Measurements from ENCODE around the gene PDIA5.

Gene PDIA5

DNA sequence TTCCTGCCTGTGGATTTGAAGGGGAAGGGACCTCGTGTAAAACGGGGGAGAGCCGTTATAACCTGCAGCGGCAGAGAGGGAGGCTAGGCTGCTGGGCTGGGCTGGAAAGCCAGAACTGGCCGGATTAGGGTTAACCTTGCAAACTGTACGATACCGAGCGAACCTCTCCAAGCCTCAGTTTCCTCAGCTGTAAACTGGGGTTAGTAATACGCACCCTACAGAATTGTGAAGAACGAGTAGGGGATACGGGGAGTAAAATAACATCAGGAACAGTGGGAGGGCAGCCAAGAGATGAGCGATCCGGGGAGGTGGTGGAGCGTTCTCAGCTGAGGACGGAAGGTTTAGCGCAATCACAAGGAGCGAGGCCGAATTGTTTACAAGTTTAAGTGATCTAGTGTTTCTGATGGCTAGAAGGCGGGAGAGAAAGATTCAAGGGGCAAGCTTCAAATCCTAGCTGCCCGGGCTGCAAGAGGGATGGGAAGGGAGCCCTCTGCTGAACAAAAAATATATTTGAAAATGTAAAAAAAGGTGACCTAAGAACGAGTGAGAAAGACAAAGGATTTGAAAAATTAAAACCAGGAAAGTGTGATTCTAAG lies 38.5 kb upstream of the PDIA5 start:
- Histone ChIP-seq H3K27me3 (ENCODE audit: control insufficient read depth, insufficient read depth, low read length) (peaks cover 88% of the 10 kb centered on the region), H3K9me3 (ENCODE audit: control insufficient read depth, low read length) (no peaks in the 10 kb centered on the region), H3K36me3 (ENCODE audit: control insufficient read depth, insufficient read depth, low read length) (no peaks in the 10 kb centered on the region), H3K4me1 (ENCODE audit: control insufficient read depth, insufficient read depth, low read length) (peaks cover 17% of the 10 kb centered on the region), H3K9ac (ENCODE audit: low read length) (peak overlapping the region; percentile 5), H3K4me3 (ENCODE audit: low read length) (peak overlapping the region; percentile 37)

DNA sequence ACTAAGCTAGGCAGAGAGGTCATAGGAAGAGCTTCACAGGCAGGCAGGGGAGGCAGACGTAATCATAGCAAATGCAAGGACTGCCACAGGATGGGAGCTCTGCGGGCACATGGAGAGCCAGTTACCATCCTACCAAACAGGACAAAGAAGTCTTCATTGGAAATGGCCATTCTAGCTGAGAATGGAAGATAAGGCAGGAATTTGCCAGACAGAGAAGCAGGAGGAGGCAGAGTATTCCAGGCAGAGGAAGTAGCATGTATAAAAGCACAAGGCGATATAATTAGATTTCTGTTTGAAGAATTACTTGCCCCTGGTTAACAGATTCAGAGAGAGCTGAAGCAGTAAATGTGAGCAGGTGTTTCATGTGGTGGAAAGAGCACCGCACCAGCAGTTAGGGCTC lies 35.8 kb upstream of the PDIA5 start:
- Histone ChIP-seq H3K4me1 (ENCODE audit: control insufficient read depth, insufficient read depth, low read length) (peaks cover 17% of the 10 kb centered on the region), H3K36me3 (ENCODE audit: control insufficient read depth, insufficient read depth, low read length) (no peaks in the 10 kb centered on the region), H3K9me3 (ENCODE audit: control insufficient read depth, low read length) (no peaks in the 10 kb centered on the region), H3K4me3 (ENCODE audit: low read length) (no peak overlapping the region), H3K9ac (ENCODE audit: low read length) (no peak overlapping the region), H3K27me3 (ENCODE audit: control insufficient read depth, insufficient read depth, low read length) (peaks cover 61% of the 10 kb centered on the region)

DNA sequence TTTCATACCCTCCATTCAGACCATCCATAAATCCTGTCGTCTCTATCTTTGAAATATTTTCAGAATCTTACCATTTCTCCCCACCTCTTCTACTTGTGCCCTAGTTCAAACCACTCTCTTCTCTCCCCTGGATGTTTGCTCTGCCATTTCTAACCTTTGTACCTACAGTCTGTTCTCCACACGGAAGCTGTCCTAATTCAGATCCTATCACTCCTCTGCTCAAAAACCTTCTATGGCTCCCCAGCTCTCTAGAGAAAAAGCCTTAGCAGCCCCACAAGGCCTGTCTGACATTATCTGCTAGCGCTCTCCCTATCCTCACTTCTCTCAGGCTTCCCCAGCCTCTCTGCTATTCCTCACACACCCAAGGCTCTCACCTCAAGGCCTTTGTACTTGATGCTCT lies 34.8 kb upstream of the PDIA5 start:
- Histone ChIP-seq H3K27me3 (ENCODE audit: control insufficient read depth, insufficient read depth, low read length) (peaks cover 51% of the 10 kb centered on the region), H3K4me1 (ENCODE audit: control insufficient read depth, insufficient read depth, low read length) (peaks cover 11% of the 10 kb centered on the region)

DNA sequence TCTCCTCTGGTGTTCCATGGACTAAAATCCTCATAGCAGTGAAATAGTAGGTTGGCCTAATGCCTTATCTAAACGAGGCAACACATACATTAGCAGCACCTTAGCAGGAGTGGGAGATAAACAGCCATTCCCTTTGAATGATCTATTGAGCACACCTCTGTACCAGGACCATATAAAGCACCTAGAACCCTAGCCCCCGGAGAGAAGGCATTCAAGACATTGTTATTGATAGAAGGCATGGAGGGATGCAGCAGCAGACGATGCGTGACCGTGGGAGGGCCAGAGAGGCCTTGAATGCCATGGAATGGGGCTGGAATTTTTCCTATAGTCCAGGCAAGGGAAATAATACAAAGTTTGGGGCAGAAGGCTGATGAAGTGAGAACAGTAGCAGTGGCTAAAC lies 32.7 kb upstream of the PDIA5 start:
- Histone ChIP-seq H3K4me3 (ENCODE audit: low read length) (no peak overlapping the region), H3K27me3 (ENCODE audit: control insufficient read depth, insufficient read depth, low read length) (peaks cover 32% of the 10 kb centered on the region), H3K9me3 (ENCODE audit: control insufficient read depth, low read length) (no peaks in the 10 kb centered on the region), H3K36me3 (ENCODE audit: control insufficient read depth, insufficient read depth, low read length) (no peaks in the 10 kb centered on the region), H3K9ac (ENCODE audit: low read length) (no peak overlapping the region), H3K4me1 (ENCODE audit: control insufficient read depth, insufficient read depth, low read length) (no peaks in the 10 kb centered on the region)

More for the DNA sequence above, 34.8 kb upstream of the PDIA5 start:
- Histone ChIP-seq H3K9me3 (ENCODE audit: control insufficient read depth, low read length) (no peaks in the 10 kb centered on the region), H3K36me3 (ENCODE audit: control insufficient read depth, insufficient read depth, low read length) (no peaks in the 10 kb centered on the region), H3K4me3 (ENCODE audit: low read length) (no peak overlapping the region), H3K9ac (ENCODE audit: low read length) (no peak overlapping the region)

DNA sequence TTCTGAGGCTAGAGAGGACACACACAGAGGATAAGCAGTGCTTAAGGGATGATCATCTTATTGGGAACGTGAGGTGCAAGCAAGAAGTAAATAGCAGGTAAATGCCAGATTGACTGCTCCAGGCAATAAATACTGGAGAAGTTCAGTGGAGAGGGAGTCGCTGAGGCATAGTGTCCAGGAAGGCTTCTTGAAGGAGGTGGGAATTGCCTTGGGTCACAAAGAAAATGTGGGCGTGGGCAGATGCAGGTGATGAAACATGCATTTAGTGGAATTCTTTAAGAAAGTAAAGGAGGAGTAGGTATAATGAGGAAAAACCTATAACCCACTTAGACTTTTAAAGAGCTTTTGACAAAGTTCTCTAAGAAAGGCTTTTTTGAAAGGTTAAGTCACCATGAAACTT lies 31.8 kb upstream of the PDIA5 start:
- no peaks in the 10 kb centered on the region for H3K4me1 ChIP-seq (ENCODE audit: control insufficient read depth, insufficient read depth, low read length)
- peaks cover 23% of the 10 kb centered on the region for H3K27me3 ChIP-seq (ENCODE audit: control insufficient read depth, insufficient read depth, low read length)
- H3K4me3 ChIP-seq (ENCODE audit: low read length), result no peak overlapping the region
- no peaks in the 10 kb centered on the region for H3K36me3 ChIP-seq (ENCODE audit: control insufficient read depth, insufficient read depth, low read length)
- H3K9ac ChIP-seq (ENCODE audit: low read length), result no peak overlapping the region
- H3K9me3 ChIP-seq (ENCODE audit: control insufficient read depth, low read length), result no peaks in the 10 kb centered on the region

DNA sequence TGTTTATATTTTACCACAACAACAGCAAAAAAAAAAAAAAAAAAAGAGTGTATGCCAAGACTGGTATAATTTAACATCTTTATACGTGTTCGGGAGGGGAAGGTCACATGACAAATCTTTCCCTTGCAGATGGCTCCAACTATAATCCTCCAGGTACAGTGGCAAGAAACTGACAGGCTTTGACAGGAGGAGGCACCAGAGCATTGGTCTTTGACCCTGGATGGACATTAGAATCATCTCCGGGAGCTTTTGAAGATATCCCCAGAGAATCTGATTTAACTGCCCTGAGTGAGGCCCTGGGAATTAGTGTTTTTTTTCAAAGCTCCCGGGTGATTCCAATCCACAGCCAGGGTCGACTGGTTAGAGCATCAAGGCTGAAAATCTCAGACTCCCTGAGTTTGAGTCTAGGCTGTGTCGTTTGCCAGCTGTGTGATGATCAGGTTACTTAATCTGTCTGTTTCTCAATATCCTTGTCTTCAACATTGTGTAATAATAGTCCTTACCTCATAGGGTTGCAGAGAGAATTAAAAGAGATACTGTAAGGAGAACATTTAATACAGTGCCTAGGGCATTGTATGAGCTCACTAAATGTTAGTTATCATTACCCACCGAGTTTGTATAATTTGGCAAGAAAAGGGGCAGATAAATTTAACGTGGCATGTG lies 30.3 kb upstream of the PDIA5 start:
- no peaks in the 10 kb centered on the region for H3K9me3 ChIP-seq (ENCODE audit: control insufficient read depth, low read length)
- no peaks in the 10 kb centered on the region for H3K36me3 ChIP-seq (ENCODE audit: control insufficient read depth, insufficient read depth, low read length)
- H3K4me1 ChIP-seq (ENCODE audit: control insufficient read depth, insufficient read depth, low read length), result no peaks in the 10 kb centered on the region
- H3K27me3 ChIP-seq (ENCODE audit: control insufficient read depth, insufficient read depth, low read length), result peaks cover 8% of the 10 kb centered on the region
- H3K4me3 ChIP-seq (ENCODE audit: low read length), result no peak overlapping the region
- H3K9ac ChIP-seq (ENCODE audit: low read length), result no peak overlapping the region

DNA sequence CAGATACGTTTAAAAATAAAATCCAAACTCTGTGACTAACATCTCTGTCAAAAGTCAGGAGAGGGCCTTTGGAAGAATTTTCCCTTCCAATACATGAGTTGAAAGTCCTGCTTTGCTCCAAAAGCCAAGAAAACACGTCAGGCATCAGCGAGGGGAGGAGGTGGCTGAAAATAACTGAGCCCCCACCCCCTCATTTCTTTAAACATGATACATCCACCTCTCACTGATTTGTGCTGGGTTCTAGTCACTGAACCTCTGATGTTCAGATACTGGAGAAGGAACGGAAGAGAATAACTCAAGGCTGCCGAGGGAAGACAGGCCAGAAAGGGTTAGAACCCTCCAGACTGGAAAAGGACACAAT lies 29.8 kb upstream of the PDIA5 start:
- Histone ChIP-seq H3K4me3 (ENCODE audit: low read length) (no peak overlapping the region), H3K9me3 (ENCODE audit: control insufficient read depth, low read length) (no peaks in the 10 kb centered on the region), H3K9ac (ENCODE audit: low read length) (no peak overlapping the region), H3K27me3 (ENCODE audit: control insufficient read depth, insufficient read depth, low read length) (peaks cover 5% of the 10 kb centered on the region), H3K36me3 (ENCODE audit: control insufficient read depth, insufficient read depth, low read length) (no peaks in the 10 kb centered on the region), H3K4me1 (ENCODE audit: control insufficient read depth, insufficient read depth, low read length) (no peaks in the 10 kb centered on the region)

DNA sequence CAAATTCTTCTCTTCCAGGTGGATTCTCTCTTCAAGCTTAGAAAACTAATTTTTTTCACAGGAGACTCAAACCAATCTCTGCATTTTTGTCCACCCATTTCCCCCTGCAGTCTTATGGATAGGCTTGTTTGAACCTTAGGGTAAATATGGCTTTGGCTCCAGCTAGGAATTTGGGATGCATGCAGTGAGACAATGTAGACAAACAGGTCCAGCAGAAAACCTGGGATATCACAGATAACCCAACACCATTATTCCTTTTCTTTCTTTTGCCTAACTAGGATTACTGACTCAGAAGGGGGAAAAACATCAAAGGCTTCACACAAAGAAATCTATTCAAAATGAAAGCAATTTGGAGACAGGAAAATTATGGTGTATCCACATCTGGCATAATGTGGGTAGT lies 28.1 kb upstream of the PDIA5 start:
- no peaks in the 10 kb centered on the region for H3K36me3 ChIP-seq (ENCODE audit: control insufficient read depth, insufficient read depth, low read length)
- no peaks in the 10 kb centered on the region for H3K9me3 ChIP-seq (ENCODE audit: control insufficient read depth, low read length)
- H3K27me3 ChIP-seq (ENCODE audit: control insufficient read depth, insufficient read depth, low read length), result no peaks in the 10 kb centered on the region
- H3K4me1 ChIP-seq (ENCODE audit: control insufficient read depth, insufficient read depth, low read length), result no peaks in the 10 kb centered on the region
- H3K9ac ChIP-seq (ENCODE audit: low read length), result no peak overlapping the region
- no peak overlapping the region for H3K4me3 ChIP-seq (ENCODE audit: low read length)

DNA sequence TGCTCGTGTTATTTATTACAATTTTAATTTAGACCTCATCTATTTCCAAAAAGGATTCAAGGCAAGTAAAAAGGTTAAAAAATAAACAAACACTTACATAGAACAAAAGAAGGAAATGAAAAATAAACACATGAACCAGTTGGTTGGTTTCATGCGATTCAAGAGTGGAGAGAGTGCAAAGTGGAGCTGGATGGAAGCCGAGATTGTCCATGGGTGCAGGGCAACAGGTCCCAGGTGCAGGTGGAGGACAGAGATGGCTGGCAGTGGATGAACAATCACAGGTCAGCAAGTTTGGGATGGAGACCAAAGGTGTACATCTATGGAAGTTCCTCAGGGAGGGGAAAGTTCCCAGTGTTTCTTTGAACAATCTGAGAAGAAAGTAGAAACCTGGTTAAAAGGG lies 27.6 kb upstream of the PDIA5 start:
- H3K4me3 ChIP-seq (ENCODE audit: low read length), result no peak overlapping the region
- no peak overlapping the region for H3K9ac ChIP-seq (ENCODE audit: low read length)
- no peaks in the 10 kb centered on the region for H3K9me3 ChIP-seq (ENCODE audit: control insufficient read depth, low read length)
- H3K4me1 ChIP-seq (ENCODE audit: control insufficient read depth, insufficient read depth, low read length), result no peaks in the 10 kb centered on the region
- no peaks in the 10 kb centered on the region for H3K27me3 ChIP-seq (ENCODE audit: control insufficient read depth, insufficient read depth, low read length)
- no peaks in the 10 kb centered on the region for H3K36me3 ChIP-seq (ENCODE audit: control insufficient read depth, insufficient read depth, low read length)

DNA sequence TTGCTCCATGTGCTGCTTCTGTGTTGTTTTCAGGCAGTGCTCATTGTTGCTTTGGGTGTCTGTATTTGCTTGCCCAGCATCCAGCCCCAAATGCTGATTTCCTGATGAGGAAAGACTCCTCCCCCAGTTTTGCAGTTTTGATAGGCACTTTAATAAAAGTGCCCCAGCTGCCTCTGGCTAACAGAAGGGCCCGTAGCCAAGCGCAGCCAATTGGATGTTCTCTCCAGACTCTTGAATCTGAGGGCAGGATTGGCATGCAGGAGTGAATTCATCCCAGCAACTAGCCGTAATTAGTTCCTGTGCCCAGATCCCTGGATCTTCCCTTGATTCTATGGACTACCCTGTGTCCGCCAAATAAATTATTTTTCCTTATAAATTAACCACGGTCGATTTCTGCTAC lies 24.4 kb upstream of the PDIA5 start:
- H3K36me3 ChIP-seq (ENCODE audit: control insufficient read depth, insufficient read depth, low read length), result no peaks in the 10 kb centered on the region
- no peaks in the 10 kb centered on the region for H3K4me1 ChIP-seq (ENCODE audit: control insufficient read depth, insufficient read depth, low read length)
- no peak overlapping the region for H3K4me3 ChIP-seq (ENCODE audit: low read length)
- no peaks in the 10 kb centered on the region for H3K9me3 ChIP-seq (ENCODE audit: control insufficient read depth, low read length)
- H3K9ac ChIP-seq (ENCODE audit: low read length), result no peak overlapping the region
- no peaks in the 10 kb centered on the region for H3K27me3 ChIP-seq (ENCODE audit: control insufficient read depth, insufficient read depth, low read length)

DNA sequence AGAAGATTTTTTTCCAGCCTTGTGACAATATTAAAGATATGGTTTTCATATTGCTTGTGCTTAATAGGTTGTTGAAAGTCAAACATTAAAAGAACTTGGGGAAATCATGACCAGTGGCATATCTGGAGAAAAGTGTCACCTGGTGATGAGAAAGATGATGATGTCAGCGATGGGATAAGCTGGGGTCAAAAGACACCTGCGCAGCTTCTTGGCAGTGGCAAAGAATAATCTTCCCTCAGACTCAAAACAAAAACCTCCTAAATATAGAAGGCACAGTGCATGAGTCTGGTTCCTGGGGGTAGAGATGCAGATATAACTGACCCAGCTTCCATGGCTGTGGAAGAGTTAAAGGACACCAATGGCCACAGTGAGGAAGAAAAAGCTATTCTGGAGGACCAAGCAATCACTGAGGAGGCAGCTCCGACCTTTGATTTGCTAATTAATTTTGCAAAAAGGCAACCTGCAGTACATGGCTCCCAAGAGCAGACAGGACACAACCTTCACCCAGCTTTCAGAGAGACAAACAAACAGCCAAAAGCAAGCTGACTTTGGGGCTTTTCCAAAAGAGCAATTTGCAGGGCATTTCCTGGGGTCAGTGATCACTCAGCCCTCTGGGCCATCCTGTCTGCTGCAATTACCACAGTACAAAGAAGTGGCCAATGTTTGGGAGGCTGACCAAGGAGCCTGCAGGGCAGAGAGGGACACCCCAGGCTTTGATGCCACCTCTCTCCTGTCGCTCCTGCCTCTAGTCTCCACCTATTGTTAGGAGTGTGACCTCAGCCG lies 21.7 kb upstream of the PDIA5 start:
- Histone ChIP-seq H3K9me3 (ENCODE audit: control insufficient read depth, low read length) (no peaks in the 10 kb centered on the region), H3K36me3 (ENCODE audit: control insufficient read depth, insufficient read depth, low read length) (no peaks in the 10 kb centered on the region), H3K27me3 (ENCODE audit: control insufficient read depth, insufficient read depth, low read length) (no peaks in the 10 kb centered on the region), H3K4me1 (ENCODE audit: control insufficient read depth, insufficient read depth, low read length) (no peaks in the 10 kb centered on the region), H3K4me3 (ENCODE audit: low read length) (no peak overlapping the region), H3K9ac (ENCODE audit: low read length) (no peak overlapping the region)

DNA sequence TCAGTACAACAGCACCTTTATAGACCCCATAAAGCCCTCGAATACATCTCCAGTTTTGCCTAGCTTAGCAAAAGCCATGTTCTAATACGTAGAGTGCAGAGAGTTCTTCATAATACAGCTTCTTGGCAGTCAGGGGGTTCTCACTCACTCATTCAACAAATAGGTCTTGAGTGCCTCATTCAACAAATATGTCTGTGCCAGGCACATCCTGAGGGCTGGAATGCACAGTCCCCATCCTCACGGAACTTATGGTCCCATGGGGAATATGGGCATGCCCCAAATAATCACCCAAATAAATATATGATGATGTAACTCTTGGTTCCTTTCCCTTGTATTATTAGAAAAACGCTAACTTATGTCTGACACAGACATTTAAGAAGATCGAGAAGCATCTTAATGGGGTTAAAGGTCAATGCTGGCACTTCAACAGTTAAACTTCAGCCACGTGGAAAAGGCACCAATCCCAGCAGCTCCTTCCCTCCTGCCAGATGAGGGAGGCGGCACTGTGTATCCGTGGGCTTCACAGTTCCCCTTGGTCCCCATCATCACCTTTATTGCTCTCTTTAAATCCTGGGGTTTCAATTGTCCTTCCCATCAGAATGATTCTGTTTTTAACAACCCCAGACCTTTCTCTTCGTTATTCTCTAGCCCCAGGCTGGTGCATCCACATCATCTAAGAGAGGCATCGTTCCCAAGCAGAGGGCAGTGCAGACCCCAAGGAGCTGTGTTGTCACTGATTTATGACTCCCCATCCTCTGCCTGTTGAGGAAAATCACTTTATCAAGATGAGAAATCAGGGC lies 20.4 kb upstream of the PDIA5 start:
- no peak overlapping the region for H3K4me3 ChIP-seq (ENCODE audit: low read length)
- H3K27me3 ChIP-seq (ENCODE audit: control insufficient read depth, insufficient read depth, low read length), result no peaks in the 10 kb centered on the region
- no peaks in the 10 kb centered on the region for H3K36me3 ChIP-seq (ENCODE audit: control insufficient read depth, insufficient read depth, low read length)
- H3K4me1 ChIP-seq (ENCODE audit: control insufficient read depth, insufficient read depth, low read length), result no peaks in the 10 kb centered on the region
- H3K9me3 ChIP-seq (ENCODE audit: control insufficient read depth, low read length), result no peaks in the 10 kb centered on the region
- no peak overlapping the region for H3K9ac ChIP-seq (ENCODE audit: low read length)

All from mucosa of stomach (tissue), 1 donor.